GM19395 (cell line): ENCODE measurements around the gene ORC6.
A peak's percentile ranks its signal among the peaks of the same experiment; 100 is the strongest.

Experiments
- ATAC-seq: cut with Tn5 transposase; IDR thresholded peaks from one replicate; pipeline ENCODE4 v1.9.1; 2021; ENCODE audit warnings: mild to moderate bottlenecking, moderate library complexity; ENCODE audit not compliant: unreplicated experiment

Gene ORC6

GRCh38 chr16:46730801-46731690 is 41.6 kb downstream of the ORC6 start:
- ATAC-seq, result no peak

- no peak for ATAC-seq
These were observed 42.5 kb downstream of the ORC6 start for GRCh38 chr16:46731691-46732555.

- ATAC-seq, result no peak
These were observed 43.1 kb downstream of the ORC6 start for GRCh38 chr16:46732561-46732960.

GRCh38 chr16:46733319-46733830 is 43.9 kb downstream of the ORC6 start:
- no peak for ATAC-seq

GRCh38 chr16:46736695-46737094 is 47.2 kb downstream of the ORC6 start:
- no peak for ATAC-seq

GRCh38 chr16:46737621-46738214 is 48.3 kb downstream of the ORC6 start:
- no peak for ATAC-seq

- ATAC-seq, result no peak
These were observed 50.5 kb downstream of the ORC6 start for GRCh38 chr16:46739934-46740333.

GRCh38 chr16:46743232-46743719 is 53.8 kb downstream of the ORC6 start:
- peak; percentile 89 for ATAC-seq

GRCh38 chr16:46745617-46746016 is 56.2 kb downstream of the ORC6 start:
- no peak for ATAC-seq

- no peak for ATAC-seq
These were observed 57.6 kb downstream of the ORC6 start for GRCh38 chr16:46746821-46747776.
